ENCODE results near the gene TSPAN14. TPM values are rescaled to one million over a fixed set of nuclear protein-coding genes. Genes with fewer than 3 reads are reported as not detected.

The TSPAN14 gene
- total and polyA plus RNA-seq, 10 of the 15 experiments (the other 5 are each of a cell fraction or from before 2014, with no cell fraction given): 2.5 to 31.7 (median 17.9) TPM

DNA sequence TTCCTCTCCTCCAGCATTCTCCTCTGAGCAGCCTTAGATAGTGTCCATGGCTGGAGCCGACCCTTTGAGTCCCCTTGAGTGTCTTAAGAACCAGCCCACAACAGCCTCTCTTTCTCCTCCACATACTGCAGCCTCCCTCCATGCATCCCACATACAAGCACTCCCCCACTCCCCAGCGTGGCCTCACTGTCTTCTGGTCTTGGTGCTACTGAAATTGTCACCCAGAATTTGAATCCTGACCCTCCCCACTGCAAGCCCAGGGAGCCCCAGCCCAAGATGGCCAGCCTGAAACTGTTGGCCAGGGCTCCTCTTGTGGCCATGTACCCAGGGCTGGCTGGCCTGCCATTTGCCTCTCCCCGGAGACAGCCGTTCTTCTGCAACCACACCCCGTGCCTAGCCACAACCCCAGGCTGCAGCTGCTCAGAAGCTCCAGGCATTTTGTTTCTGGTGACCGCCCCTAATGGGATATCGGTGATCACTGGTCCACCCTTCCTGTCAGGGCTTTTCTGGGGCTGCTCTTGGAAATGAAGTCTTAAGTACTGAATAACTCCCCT, 64.8 kb downstream of the TSPAN14 start (continued):
- TF ChIP-seq, protein P1, sequence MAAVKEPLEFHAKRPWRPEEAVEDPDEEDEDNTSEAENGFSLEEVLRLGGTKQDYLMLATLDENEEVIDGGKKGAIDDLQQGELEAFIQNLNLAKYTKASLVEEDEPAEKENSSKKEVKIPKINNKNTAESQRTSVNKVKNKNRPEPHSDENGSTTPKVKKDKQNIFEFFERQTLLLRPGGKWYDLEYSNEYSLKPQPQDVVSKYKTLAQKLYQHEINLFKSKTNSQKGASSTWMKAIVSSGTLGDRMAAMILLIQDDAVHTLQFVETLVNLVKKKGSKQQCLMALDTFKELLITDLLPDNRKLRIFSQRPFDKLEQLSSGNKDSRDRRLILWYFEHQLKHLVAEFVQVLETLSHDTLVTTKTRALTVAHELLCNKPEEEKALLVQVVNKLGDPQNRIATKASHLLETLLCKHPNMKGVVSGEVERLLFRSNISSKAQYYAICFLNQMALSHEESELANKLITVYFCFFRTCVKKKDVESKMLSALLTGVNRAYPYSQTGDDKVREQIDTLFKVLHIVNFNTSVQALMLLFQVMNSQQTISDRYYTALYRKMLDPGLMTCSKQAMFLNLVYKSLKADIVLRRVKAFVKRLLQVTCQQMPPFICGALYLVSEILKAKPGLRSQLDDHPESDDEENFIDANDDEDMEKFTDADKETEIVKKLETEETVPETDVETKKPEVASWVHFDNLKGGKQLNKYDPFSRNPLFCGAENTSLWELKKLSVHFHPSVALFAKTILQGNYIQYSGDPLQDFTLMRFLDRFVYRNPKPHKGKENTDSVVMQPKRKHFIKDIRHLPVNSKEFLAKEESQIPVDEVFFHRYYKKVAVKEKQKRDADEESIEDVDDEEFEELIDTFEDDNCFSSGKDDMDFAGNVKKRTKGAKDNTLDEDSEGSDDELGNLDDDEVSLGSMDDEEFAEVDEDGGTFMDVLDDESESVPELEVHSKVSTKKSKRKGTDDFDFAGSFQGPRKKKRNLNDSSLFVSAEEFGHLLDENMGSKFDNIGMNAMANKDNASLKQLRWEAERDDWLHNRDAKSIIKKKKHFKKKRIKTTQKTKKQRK (IDR thresholded peaks at IDR 0.05; ENCODE audit: low read depth, low read length): no peak
- no peak for TF ChIP-seq ZNF24 (IDR thresholded peaks at IDR 0.05)
- TF ChIP-seq, protein P2, sequence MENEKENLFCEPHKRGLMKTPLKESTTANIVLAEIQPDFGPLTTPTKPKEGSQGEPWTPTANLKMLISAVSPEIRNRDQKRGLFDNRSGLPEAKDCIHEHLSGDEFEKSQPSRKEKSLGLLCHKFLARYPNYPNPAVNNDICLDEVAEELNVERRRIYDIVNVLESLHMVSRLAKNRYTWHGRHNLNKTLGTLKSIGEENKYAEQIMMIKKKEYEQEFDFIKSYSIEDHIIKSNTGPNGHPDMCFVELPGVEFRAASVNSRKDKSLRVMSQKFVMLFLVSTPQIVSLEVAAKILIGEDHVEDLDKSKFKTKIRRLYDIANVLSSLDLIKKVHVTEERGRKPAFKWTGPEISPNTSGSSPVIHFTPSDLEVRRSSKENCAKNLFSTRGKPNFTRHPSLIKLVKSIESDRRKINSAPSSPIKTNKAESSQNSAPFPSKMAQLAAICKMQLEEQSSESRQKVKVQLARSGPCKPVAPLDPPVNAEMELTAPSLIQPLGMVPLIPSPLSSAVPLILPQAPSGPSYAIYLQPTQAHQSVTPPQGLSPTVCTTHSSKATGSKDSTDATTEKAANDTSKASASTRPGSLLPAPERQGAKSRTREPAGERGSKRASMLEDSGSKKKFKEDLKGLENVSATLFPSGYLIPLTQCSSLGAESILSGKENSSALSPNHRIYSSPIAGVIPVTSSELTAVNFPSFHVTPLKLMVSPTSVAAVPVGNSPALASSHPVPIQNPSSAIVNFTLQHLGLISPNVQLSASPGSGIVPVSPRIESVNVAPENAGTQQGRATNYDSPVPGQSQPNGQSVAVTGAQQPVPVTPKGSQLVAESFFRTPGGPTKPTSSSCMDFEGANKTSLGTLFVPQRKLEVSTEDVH (IDR thresholded peaks at IDR 0.05; ENCODE audit: low read depth, partially characterized antibody): no peak
